HG02981 (cell line): ENCODE measurements around the gene ADCY6.
A peak's percentile ranks its signal among the peaks of the same experiment; 100 is the strongest.

ENCODE experiments used
- ATAC-seq: cut with Tn5 transposase; IDR thresholded peaks from one replicate; pipeline ENCODE4 v1.9.1; 2021; ENCODE audit warnings: mild to moderate bottlenecking, moderate library complexity; ENCODE audit not compliant: unreplicated experiment

The ADCY6 gene

DNA sequence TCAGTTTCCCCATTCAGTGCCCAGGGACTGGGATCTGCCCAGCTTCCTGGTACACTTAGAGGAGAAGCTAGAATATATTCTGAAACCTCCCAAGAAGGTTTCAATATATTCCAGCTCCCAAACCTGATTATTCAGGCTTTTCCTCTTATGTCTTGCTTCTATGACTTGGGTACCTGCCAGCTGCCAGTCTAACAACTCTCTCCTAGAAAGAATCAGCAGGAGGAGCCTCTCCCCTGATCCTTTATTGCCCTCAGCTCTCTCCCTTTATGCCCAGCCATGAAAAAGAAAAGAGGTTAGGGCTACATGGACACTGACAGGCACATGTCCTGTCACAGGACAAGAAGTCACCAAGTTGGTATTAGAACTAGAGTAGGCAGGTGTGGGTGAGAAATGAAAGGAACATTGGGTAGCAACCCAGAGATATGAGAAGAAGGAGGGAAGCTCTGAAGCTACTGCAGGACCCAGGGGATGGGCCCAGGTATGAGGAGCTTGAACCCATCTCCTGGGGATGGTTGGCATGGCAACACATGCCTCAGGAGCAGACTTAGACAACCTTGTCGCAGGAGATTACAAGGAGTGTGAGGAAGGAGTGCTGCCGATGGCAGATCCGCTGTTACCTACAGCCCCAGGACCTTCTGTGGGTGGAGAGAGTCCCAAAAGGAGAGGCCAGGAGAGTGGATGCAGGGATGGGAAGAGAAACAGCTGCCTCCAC is 27.4 kb upstream of the ADCY6 start:
- ATAC-seq: no peak

DNA sequence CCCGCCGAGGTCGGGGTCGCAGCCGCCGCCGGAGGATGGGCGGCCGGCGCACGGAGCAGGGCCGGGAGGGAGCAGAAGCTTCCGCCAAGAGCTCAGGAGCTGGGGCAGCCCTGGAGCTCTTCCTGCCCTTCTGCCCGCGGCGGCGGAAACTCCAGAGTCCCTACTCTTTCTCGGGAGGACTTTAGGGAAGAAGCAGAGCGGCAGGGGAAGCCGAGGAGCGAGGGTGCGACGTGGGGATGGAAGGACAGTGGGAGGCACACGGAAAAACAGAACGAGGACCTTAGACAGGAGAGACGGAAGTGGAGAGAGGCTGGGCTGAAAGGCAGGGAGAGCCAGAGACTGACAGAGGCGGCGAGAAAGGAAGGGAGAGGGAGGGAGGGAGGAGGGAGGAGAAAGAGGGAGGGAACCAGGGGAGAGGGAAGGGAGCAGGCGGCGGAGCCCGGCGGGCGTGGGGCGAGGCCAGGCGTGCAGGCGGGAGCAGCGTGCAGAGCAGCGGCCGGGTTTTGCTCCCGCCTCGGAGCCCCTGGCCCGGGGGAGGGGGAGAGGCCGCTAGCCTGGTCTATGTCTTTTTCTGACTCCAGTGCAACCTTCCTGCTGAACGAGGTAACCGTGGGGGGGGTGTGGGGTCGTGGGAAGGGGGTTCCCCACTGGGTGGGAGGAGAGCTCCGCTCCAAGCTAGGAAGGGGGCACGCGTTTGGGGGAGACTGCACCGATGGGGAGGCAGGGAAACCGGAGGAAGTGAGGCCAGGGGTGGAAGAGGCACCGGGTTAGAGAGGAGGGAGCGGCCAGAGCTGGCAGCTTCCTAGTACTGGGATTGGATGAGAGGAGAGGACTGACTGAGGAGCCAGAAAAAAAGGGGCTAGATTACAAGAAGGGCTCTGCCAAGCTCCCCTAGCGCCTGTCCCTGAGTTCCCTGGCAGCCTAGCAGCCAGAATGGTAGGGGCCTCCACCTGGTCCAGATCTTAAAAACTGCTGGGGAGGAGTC is 26.5 kb upstream of the ADCY6 start:
- peak; percentile 28 for ATAC-seq

DNA sequence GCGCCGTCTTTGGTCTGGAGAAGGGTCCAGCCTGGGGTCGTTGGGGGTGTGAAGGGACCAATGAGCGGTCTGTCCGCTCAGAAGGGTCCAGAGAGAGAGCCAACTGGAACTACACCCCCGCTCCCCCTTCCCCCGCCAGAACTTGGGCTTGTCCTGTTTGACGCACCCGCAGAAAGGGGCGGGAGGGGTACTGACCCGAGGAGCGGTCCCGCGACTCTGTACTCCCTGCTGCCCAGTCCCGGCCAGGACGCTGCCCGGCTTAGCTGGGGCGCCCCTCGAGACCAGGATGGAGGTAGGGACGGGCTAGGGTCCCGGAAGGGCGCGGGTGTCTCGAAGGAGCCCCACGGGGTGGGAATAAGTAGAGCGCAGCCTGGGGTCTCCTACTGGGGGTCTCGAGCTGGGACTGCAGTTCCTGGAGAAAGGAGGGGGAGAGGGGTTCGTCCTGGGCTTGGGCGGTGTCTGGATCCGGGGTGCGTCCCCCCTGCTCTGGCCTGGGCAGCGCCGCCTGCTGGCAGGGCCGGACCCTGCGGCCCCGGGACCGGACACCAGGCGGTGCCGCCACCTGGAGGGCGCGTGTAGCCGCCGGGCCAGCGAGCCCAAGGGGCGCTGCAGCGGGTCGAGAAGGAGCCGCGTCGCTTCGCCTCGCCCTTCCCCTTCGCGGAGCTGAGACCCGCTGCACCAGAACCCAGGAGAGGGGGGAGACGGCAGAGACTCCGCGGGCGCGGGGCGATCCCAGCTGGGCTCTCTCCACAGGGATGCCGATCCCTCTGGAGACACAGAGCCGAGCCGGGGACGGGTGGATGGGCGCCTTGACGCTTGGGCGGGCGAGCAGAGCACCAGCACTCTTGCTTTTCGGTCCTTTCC is 25.6 kb upstream of the ADCY6 start:
- peak; percentile 76 for ATAC-seq

DNA sequence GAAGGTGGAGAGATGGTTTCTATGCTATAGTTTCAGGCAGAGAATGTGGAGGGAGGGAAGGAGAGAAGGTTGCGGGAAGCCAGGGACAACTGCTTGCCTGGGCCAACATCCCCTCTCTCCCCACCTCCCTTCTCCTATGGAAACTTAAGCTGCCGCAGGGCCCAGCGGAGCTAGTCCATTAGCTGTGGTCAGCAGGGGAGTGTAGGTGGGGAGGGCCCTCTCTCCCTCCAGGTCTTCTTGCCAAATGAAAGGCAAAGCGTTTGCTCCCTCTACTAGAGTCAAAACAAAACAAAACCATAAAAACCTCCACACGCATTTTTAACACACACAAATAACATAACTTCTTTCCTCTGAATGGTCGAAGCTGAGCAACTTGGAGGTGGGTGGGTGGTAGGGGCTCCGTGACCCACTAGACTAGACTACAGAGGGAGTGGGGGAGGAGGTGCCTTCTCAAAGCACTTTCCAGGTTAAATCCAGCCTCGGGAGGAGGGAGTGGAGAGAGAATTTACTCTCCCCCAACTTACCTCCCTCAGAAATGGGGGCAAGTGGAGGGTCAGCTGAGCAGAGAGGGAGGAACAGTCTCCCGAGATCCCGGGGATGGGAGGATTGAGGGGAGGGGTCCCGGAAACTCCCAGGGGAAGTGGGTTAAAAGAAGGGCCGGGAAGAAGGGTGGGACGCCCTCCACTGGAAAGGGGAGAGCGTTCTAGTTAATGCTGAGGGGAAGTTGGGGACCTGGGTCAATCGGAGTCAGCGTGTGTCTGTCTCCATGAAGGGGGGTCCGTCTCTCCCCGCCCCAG is 24.8 kb upstream of the ADCY6 start:
- ATAC-seq: no peak

DNA sequence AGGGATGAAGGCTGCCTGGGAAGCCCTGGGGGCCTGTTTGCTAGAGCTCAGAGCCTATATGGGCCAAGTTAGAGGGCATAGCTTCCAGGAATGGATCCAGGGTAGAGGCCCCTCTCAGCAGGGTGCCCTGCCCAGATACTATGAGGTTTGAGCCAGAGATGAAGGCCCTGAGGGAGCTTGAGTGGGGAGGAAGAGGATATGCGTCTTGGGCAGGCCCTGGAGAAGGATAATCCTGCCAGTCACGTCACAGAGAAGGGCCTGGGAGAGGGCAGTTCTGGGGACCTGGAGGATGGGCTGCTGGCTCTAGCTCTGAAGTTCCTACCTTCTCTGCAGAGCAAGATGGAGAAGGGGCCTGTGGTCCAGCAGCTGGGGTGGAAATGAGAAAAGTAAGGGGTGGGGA is 23.5 kb upstream of the ADCY6 start:
- ATAC-seq: no peak

DNA sequence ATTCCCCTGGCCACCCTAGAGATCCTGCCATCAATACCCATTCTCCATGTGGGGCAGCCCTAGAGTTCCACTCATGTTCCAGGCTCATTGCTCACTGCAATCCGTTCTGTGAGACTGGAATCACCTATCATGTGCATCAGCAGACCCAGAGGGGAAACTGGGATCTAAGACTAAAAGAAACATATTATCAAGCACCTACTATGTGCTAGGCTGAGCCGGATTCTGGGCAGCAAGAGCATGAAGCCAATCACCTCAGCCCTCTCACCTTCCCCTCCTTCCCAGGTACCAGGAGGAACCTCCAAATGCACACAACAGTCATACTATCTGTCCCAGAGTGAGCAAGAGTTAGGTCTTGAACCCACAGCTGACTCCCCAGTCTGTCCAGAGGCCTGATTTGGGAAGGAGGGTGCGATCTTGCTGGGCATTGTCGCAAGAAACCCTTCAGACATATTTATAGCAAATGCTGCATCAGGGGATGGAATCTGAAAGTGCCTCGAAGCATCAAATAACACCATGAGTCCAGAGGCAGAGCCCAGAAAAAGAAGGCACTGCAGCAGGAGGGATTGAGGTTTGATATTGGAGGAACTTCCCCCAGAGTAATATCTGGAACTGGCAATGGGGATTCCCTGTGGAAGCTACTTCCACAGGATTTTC is 22.7 kb upstream of the ADCY6 start:
- no peak for ATAC-seq

DNA sequence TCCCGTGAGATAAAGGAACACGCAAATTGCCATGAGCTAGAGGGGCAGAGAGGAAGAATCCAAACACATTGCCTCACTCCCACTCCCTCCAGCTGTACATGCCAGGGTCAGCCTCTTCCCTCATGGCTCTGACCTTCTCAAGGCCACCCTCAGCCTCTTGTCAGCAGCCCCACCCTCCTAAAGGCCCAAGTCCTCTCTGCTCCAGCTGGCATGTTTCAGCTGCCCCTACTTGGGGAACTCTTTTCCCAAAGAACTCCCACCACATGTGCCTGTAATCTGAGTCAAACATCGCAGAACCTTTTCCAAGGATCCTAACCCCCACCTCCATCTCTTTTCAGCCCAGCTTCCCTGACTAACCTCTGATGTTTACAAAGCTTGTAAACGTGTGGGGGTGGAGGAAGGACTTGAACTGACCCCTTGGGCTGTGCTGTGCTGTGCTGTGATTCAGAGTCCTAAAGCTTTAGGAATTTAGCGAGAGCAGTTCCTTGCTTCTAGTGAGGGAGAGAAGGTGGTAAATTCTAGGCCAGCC is 22.1 kb upstream of the ADCY6 start:
- no peak for ATAC-seq

DNA sequence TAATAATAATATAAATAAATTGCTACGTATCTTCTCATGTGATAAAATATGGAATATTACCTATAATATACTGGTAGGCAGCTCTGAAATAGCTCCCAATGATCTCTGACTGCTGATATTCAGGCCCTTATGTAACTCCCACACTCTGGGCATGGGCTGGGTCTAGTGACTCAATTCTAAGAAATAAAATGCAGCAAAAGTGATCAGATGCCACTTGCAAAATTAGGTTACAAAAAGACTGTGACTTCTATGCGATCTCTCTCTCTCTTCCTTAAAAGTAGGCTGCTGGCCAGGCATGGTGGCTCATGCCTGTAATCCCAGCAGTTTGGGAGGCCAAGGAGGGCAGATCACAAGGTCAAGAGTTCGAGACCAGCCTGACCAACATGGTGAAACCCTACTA is 19.1 kb upstream of the ADCY6 start:
- no peak for ATAC-seq

DNA sequence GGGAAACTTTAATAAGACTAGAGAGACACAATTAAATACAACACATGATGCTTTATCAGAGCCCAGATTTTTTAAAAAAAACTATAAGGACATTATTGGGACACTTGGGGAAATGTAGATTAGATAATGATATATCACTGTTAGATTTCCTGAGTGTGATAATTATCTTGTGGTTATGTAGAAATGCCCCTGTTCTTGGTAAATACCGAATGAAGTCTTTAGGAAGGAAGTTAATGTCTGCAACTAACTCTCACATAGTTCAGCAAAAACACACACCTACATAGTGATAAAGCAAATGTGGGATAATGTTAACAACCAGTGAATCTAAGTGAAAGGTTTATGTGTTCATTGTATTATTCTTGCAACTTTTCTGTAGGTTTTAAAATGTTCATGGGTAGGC is 14.8 kb upstream of the ADCY6 start:
- ATAC-seq: no peak

DNA sequence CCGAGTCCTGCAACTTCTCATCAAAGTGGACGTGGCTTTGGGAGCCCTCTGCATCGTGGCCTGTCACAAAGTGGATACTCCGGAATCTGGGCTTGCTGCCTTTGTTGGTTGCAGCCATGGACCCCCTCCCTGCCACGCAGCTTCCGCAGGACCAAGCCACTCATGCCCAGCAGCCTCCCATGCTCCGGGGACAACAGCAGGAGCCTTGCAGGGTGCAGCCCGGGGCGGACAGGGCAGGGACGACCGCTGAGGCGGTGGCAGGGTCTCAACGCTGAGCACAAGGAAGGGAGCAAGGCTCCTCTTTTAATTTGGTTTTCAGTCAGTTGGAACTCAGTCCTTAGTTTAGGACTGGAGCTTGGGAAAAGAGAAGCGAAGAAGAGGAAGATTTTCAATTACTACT is 12.1 kb upstream of the ADCY6 start:
- ATAC-seq: no peak

DNA sequence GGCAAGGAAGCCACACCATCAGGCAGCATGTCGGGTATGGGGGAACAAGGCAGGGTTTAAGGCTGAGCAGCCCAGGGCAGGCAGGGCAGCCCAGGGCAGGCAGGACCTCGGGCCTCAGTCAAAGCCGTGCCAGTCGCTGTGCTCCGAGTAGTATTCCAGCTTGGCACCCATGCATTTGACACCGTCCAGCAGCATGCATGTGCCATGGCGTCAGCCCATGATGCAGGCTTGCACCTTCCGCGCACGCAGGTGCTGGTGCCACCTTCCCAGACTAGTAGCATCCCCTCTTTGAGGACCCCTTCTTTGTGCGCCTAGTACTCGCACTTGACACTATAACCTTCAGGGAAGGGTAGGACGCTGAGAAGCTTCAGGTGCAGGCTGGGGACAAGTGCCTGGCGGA is 11.6 kb upstream of the ADCY6 start:
- no peak for ATAC-seq

DNA sequence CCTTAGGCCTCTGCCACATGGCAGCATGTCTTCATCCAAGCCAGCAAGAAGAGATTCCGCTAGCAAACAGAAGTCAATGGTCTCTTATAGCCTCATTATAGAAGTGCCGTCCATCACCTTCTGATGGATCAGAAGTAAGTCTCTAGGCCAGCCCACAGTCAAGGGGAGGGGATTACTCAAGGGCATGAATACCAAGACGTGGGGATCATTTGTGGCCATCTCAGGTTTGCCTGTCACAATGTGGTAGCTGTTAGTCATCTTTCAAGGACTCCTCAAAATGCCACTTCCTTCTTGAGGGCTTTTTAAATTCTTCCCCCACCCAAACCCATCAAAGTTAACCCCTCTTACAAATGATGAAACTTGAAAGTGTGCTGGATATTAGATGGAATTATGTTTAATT is 8.1 kb upstream of the ADCY6 start:
- ATAC-seq: no peak

DNA sequence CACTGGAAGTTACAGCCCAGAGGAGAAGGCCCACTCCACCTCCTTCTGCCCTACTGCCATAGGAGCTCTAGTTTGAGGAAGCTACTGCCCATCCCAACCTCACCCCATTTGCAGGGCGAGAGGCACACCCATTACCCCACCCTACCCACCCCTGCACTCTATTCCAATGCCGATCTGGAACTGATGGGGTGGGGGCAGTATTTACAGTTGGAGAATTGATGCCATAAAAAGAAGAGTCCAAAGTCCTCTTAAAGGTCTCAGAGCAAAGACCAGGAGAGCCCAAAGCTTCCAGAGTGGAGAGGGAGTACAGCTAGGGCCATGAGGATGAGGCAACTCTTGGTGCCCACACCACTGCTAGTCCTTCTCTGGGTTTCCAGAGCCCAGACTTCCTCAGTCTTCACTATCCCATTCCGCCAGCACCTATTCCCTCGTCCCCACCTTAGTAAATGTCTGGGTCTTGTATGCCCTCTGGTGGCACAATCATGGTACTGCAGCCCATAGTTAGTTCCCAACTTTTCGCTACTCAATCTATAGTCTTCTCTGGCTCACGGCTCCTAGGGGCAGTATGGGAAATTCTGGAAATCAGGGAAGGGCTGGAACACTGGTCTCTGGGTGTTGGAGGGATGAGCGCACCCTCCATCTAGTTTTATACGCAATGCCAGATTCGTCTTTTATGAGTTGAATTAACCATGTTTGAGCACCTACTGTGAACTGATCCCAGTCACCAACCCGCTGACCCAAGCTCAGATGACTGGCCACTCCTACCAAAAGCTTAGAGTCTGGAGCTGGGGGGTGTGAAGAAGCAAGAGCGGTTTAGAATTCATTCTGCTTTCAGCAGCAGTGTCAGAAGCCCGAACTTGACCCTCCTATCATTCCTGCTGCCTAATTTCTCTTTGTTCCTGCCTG is 6.9 kb upstream of the ADCY6 start:
- no peak for ATAC-seq

DNA sequence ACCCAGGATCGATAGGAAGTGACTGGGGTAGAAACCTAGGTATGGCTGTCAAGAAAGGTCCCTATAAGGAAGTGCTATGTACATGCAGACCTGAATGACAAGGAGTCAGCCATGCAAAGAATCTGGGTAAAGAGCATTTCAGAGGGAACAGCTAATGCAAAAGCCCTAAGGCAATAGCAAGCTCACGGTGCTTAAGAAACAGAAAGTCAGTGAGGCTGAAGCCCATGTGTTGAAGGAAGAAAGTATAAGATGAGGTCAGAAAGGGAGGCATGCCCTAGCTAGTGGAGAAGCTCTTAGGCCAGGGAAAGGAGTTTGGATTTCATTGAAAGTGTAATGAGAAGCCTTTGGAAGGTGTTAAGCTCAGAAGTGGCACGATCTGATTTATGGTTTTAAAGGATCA is 6.0 kb upstream of the ADCY6 start:
- ATAC-seq: no peak

DNA sequence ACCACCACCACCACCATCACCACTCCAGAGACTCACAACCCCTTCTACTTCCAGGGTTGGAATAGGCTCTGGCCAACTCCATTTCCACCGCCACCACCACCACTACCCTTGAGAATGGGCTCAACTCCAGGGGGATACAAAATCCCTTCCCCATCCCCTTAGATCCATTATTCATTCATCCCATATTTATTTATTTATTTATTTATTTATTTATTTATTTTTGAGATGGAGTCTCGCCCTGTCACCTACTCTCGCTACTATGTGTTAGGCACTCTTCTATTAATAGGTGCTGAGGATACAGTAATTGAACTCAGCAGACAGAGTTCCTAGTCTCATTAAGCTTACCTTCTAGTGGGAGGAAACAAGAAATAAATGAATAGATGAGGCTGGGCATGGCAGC is 4.8 kb upstream of the ADCY6 start:
- no peak for ATAC-seq

DNA sequence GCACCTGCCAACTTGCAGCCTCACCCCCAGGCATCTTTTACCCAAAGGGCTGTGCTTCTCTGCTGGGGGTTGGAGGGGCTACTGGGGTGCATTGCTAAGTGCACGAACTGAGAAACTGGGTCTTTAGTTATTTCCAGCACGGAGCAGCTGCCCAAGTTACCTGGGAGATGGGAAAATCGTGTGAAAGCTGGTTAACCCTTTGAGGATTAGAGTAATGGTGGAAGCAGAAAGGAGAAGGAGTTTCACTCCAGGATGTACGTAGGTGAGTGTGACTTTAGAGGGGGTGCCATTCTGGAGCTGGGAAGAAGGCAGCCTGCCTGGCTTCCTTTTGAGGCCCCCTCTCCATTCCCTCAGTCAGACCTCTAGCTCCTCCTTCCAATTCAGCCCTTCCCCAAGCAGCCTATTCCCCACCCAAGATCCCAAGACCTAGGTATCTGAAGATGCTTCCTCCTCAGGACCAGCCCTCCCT is 1.0 kb upstream of the ADCY6 start:
- ATAC-seq: no peak

DNA sequence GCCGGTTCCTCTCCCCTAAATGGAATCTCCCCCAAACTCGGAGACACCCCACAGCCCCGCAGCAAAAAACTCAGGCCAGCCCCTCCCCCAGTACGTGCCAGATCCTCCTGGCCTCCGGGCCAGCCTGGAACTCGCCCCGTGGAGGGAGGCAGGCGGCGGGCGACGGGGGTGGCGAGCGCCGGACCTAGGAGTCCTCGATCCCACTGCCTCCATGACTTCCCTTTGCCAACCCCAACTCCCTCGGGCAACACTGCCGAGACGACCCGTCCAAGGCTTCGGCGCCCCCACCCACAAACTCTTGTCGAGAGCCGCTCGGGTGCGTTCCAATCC is 400 bp downstream of the ADCY6 start:
- no peak for ATAC-seq

DNA sequence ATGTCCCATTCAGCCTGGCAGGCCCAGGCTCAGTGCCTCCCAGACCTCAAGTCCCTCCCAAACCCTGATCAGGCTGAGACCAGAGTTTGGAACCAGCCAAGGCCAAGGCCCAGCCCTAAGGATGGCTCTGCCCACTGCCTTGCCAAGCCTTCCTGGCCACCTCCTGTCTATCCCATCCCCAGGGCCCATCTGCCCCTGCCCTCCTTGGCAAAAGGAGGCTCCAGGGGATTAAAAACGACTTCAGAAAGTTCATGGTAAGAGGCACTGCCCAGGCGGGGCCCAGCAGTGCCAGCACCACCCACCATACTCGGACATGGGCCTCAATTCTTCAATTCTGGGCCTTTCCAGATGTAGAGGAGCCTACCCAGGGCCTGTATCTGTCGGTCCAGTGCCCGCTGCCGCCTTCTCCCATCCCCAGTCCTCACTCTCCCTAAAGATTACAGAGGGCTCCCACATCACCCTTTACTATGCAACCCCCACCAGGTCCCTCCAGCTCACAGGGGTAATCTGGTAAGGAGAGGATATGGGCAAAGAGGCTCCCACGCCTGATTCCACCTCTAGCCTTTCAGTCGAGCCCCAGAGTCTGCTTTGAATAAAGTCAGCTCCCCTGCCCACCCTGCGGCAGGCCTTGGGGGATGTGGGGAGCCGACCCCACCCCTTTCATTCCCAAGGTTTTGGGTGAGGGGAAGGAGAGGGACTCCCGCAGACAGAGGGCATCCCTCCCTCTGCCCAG is 932 bp downstream of the ADCY6 start:
- no peak for ATAC-seq
